GM21786 (cell line): ENCODE results near the gene RPL37.
"Not testable (repeated sequence)": the region's sequence is repeated elsewhere in the genome, so short reads cannot be mapped to it uniquely, and the experiment has no call there.

Experiments
- ATAC-seq: cut with Tn5 transposase; IDR thresholded peaks from one replicate; pipeline ENCODE4 v1.9.1; 2021; ENCODE audit not compliant: unreplicated experiment

Gene RPL37

DNA sequence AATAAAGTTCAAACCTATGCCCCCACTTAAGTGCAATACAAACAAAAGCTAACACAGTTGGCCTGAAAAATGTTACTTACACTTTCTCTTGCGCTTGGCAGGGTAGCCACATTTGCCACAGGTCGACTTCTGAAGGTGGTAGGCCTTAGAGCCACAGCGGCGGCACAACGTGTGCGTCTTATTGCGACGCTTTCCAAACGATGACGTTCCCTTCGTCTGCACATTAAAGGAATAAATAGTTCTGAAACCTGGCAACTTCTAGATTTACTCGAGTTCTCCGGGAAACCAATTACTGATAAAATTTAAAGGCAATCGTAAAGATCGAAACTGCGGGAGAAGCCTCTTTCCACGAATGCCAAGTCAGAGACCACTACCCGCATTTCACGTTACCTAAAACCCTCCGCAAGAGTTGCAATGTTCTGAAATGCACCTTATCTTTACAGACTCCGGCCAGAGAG is 602 bp downstream of the RPL37 start:
- ATAC-seq, result no peak

GRCh38 chr5:40833712-40834229 is 1.3 kb downstream of the RPL37 start:
- ATAC-seq, result no peak

GRCh38 chr5:40832345-40832744 is 2.7 kb downstream of the RPL37 start:
- ATAC-seq, result no peak

DNA sequence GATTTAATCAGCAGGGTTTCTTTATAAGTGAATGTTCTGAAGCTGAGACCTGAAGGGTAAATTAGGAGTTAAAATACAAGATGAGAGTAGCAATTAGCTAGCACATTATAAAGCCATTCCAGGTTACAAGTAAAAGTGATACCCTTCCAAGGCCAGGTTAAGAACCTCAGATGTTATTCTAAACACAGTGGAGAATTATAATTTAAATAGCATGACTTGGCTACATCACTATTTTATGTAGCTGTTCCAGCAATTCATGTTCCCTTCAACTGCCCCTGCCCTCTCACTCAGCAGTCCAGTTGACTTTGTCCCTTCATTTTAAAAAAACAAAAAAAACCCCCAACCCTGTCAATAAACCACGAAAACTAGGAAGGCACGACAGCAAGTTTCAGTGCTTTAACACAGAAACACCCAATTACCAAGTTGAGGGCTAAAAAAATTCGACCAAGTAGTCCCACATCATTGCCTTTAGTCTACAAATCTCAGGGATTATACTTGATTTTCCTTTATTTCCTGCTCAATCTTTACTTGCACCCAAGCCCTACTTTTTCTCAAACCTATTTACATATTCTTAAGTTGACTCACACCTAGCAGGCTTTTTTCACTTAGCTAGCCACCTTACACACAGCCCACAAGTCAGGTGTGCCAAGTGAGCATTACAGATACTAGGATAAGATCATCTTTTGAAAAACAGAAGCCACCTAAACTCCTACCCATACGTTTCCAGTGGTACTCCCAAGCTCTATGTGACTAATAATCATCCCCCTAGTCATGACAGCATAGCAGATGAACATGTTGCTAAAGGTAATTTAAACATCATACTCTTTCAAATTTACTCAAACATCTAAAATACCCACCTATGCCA is 3.4 kb downstream of the RPL37 start:
- ATAC-seq, result no peak

DNA sequence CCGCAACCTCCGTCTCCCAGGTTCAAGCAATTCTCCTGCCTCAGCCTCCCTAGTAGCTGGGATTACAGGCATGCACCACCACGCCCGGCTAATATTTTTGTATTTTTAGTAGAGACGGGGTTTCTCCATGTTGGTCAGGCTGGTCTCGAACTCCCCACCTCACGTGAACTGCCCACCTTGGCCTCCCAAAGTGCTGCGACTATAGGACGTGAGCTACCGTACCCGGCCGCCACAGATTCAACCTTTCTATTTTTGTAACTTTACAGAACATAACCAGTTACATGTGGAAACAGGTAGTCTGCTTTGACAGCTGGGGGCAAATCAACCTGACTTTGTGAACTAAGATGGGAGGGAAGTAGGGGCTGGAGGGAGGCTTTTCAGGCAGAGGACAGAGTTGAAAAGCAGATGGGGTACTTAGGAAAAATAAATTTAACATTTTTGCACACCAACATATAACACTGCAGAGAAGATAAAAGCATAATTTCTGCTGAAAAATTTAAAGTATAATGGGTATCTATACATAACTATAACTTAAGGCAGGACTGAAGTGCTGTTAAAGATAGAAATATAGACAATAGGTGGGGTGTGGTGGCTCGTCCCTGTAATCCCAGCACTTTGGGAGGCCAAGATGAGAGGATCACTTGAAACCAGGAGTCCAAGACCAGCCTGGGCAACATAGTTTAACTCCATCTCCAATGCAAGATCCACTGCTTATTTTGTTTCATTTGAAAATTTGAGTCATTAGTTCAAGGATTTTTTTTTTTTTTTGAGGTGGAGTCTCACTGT is 5.1 kb downstream of the RPL37 start:
- no peak for ATAC-seq

DNA sequence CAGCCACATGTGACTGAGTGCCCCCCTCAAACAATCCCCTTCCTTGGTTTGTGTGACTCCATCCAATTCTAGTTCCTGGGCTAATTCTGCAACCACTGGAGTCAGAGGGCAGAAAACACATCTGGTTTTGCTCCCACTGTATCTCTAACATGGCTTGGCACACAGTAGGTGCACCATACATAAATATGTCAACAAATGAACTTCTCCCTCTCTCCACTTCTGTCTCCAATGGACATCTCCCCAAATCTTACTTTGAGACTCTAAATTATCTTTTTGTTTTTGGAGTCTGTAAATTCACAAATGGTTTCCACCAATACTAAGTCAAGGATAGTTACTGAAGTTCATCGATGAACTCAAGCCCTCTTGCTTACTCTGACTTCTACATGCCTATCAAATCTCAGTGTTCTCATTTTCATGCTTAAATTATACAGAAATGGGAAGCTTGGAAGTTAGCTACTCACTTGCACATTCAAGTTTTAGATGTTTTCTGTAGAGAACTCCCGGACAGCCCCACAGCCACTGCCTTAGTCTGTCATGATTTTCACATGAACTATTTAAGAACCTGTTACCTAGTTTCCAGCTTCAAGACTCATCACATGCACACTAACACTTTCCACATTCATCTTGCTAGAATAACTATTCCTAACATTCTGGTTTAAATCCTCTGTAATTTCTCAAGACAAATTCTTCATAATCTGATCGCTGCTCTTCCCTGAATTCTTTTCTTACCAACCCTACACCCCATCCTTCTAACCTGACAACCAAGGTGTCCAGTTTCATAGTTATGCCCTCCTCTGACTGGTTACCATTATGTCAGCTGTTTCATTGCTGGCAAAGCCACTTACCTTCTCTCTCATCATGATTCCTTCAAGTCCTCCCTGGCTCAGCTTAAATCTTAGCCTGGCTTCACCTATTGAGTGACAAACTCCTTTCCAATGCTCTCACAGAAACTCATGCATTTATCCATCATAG is 6.0 kb downstream of the RPL37 start:
- no peak for ATAC-seq

GRCh38 chr5:40828021-40828631 is 6.9 kb downstream of the RPL37 start:
- ATAC-seq, result no peak

GRCh38 chr5:40827188-40827977 is 7.6 kb downstream of the RPL37 start:
- no peak for ATAC-seq

GRCh38 chr5:40826489-40827187 is 8.4 kb downstream of the RPL37 start:
- no peak for ATAC-seq

DNA sequence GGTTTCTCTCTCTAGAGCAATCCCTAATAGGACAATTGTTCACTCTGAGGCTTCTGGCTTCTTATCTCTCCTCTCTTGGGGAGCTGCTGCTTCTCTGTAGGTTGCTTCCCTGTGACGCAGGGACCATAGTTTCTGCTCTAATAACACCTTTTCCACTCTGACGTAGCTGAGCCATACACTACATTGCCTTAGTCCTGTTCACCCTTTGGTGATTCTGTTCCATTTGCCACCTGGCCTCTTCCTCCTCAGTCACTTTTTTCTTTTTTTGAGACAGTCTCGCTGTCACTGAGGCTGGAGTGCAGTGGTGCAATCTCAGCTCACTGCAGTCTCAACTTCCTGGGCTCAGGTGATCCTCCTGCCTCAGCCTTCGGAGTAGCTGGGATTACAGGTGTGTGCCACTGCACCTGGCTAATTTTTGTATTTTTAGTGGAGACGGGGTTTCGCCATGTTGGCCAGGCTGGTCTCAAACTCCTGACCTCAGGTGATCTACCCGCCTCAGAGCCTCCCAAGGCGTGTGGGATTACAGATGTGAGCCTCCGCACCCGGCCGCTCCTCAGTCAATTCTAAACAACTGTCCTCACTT is 9.5 kb downstream of the RPL37 start:
- not testable (repeated sequence) for ATAC-seq

GRCh38 chr5:40823459-40823858 is 11.6 kb downstream of the RPL37 start:
- no peak for ATAC-seq

GRCh38 chr5:40813698-40814281 is 21.2 kb downstream of the RPL37 start:
- no peak for ATAC-seq

DNA sequence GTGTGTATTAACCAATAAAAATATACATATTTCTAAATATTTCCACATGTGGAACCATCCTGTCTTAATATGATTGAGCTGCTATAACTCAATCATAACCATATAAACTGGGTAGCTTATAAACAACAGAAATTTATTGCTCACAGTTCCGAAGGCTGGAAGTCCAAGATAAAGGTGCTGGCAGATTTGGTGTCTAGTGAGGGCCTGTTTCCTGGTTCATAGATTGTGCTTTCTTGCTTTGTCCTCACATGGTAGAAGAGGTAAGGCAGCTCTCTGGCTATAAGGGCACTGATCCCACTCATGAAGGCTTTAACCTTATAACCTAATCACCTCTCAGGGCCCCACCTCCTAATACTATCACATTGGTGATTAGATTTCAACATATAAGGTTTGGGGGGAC is 22.9 kb downstream of the RPL37 start:
- no peak for ATAC-seq

DNA sequence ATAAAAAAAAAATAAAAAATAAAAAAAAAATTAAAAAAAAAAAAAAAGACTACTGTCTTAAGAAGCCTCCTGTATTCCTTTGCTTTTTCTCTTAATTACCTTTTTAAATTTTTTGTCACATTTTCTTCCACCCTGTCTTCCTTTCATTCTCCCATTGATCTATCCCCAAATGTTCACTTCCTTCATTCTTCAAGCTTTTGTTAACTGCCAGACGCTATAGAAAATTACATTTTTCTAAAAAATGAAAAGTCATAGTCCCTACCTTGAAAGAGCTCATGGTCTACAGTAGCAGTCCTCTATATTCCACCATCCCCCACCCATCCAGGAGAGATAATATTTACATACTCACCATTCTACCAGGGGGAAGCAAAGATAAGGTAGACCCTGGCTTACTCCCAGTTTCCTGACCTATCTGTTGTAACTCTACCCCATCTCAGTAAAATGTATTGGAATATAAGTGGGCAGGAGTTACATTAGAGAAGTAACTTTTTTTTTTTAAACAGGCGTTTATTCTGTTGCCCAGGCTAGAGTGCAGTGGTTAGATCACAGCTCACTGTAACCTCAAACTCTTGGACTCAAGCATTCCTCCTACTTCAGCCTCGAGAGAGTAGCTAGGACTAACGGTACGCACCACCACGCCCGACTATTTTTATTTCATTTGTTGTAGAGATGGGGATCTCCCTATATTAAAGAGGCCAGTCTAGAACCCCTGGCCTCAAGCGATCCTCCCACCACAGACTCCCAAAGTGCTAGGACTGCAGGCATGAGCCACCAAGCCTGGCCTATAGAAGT is 33.1 kb downstream of the RPL37 start:
- ATAC-seq, result no peak

GRCh38 chr5:40799258-40799657 is 35.8 kb downstream of the RPL37 start:
- ATAC-seq, result no peak

DNA sequence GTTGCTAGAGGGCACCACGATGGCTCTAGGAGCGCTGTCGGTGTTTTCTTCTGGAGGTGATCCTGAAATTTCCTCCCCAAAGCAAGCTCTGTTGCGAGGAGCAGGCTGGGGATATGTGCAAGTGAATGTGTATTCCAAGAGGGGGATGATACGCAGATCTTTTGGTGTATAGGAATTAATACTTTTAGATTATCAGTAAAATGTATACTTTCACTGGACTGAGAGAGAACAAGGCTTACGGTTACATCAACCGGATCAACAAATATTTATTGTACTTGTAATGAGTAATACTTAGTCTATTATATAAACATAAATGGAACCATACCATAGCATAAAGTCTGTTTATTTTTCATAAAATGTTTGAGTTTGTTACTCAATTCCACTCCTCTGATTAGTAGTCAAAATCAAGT is 36.2 kb downstream of the RPL37 start:
- no peak for ATAC-seq
